Right atrium auricular region (tissue), 2 donors: ENCODE data around the gene ATCAY. TPM values are rescaled to one million over a fixed set of nuclear protein-coding genes. Genes with fewer than 3 reads are reported as not detected.
"Not testable (repeated sequence)": the region's sequence is repeated elsewhere in the genome, so short reads cannot be mapped to it uniquely, and the experiment has no call there.

Experiments
- DNase-seq: peaks from one replicate; pipeline ENCODE4 v3.0.0-alpha.2; 2019; ENCODE audit warnings: low spot score
- H3K27ac ChIP-seq, 2 donors: fragments of 200-600 bp; sonication (generic); 1 replicate in 1 of 2; 2 replicates in 1 of 2; pipeline ENCODE4 v1.5.1; 2016 to 2019
- H3K27me3 ChIP-seq, 2 donors: fragments of 200-600 bp; sonication (generic); one replicate each; pipeline versions ENCODE4 v1.5.1 to v1.6.0; 2017 to 2019
- H3K36me3 ChIP-seq: fragments of 200-600 bp; sonication (generic); one replicate; pipeline ENCODE4 v1.5.1; 2016
- H3K4me1 ChIP-seq, 2 donors: fragments of 200-600 bp; sonication (generic); one replicate each; pipeline versions ENCODE4 v1.5.1 to v1.6.0; 2017 to 2019
- H3K4me3 ChIP-seq, 2 donors: fragments of 200-600 bp; sonication (generic); 1 replicate in 1 of 2; 2 replicates in 1 of 2; pipeline ENCODE4 v1.5.1; 2017 to 2019; ENCODE audit warnings: mild to moderate bottlenecking in 1 of 2, moderate library complexity in 1 of 2
- H3K9me3 ChIP-seq, 2 donors: fragments of 200-600 bp; sonication (generic); one replicate each; pipeline ENCODE4 v1.5.1; 2019
- CTCF ChIP-seq, 2 donors: fragments of 200-600 bp; sonication (generic); IDR thresholded peaks; one replicate each; pipeline ENCODE4 v1.5.1; 2019; ENCODE audit warnings: antibody characterized with exemption in 2 of 2
- total RNA-seq, 2 donors: library from RNA; depleted of rRNA; stranded (reverse); fragments of >200 nt; gene quantifications; one replicate each; pipeline ENCODE4 v1.1.0, GENCODE V29; 2016

ATCAY gene
- total RNA-seq, 2 donors from 2014 or later = not detected

- Histone ChIP-seq H3K4me1 (peaks cover 0 to 42% of the 10 kb centered on the region in 2 donors), H3K4me3 (peak overlapping the region; percentile 42 to 49), H3K27ac (peak overlapping the region; percentile 88 to 98), H3K9me3 (no peaks in the 10 kb centered on the region), H3K27me3 (no peaks in the 10 kb centered on the region), H3K36me3 (peaks cover 12% of the 10 kb centered on the region)
- no peak for TF ChIP-seq CTCF (IDR thresholded peaks at IDR 0.05)
- no peak for DNase-seq
Measured at GRCh38 chr19:3950871-3951861, 70.7 kb downstream of the ATCAY start.

- DNase-seq, H3K4me3 ChIP-seq, H3K9me3 ChIP-seq, H3K27me3 ChIP-seq: not testable (repeated sequence)
- peaks cover 0 to 42% of the 10 kb centered on the region in 2 donors for H3K4me1 ChIP-seq
- peaks cover 20% of the 10 kb centered on the region for H3K36me3 ChIP-seq
- H3K27ac ChIP-seq = peak overlapping the region; percentile 88 to 98
Measured at GRCh38 chr19:3952755-3953276, 72.3 kb downstream of the ATCAY start.

DNA sequence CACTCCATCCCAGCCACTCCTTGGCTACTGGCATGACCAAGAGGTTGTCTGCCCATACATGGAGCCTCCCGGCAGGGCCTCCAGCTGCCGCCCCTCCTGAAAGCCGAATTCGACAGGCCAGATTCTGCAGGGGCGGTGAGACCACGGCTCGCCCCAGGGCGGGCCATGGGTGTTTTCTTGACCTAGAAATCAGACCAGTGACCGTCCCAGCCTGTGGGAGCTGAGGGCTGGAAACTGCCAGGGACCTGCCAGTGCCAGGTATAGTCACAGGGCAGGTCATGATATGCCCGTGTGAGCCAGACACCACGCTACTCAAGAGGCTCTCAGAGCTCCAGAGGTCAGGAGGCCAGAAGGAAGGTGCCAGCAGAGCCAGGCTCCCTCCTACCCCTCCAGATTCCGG is 73.6 kb downstream of the ATCAY start:
- Histone ChIP-seq H3K4me3 (no peak overlapping the region), H3K27me3 (no peaks in the 10 kb centered on the region), H3K36me3 (peaks cover 33% of the 10 kb centered on the region), H3K9me3 (no peaks in the 10 kb centered on the region), H3K27ac (peak overlapping the region; percentile 88 to 98), H3K4me1 (peaks cover 0 to 42% of the 10 kb centered on the region in 2 donors)
- no peak for TF ChIP-seq CTCF (IDR thresholded peaks at IDR 0.05)
- no peak for DNase-seq

- H3K4me3 ChIP-seq, H3K27me3 ChIP-seq, H3K9me3 ChIP-seq, DNase-seq: not testable (repeated sequence)
- H3K27ac ChIP-seq = peak overlapping the region; percentile 88 to 98
- H3K4me1 ChIP-seq = peaks cover 0 to 38% of the 10 kb centered on the region in 2 donors
- H3K36me3 ChIP-seq = peaks cover 44% of the 10 kb centered on the region
Measured at GRCh38 chr19:3955276-3955675, 74.8 kb downstream of the ATCAY start.

DNA sequence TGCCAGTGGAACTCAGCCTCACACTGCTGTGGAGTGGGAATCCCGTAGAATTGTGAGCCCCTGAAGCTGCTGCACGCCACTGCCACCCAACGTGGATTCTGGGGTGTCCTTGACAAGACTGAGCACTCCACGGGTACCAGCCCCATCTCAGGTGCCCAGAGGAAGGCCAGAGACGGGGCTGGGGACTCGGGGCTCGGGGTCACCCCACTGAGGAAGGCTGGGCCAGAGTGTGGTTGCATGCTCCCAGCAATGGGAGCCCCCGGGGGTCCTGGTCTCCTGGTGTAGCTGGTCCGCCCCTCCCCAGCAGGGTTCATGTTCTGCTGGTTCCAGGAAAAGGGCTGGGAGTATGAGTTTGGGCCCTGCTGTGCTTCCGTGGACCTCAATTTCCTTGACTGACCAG is 75.2 kb downstream of the ATCAY start:
- Histone ChIP-seq H3K36me3 (peaks cover 49% of the 10 kb centered on the region), H3K27me3 (no peaks in the 10 kb centered on the region), H3K27ac (peak overlapping the region; percentile 88 to 98), H3K9me3 (no peaks in the 10 kb centered on the region), H3K4me3 (no peak overlapping the region), H3K4me1 (peaks cover 0 to 35% of the 10 kb centered on the region in 2 donors)
- no peak for DNase-seq
- TF ChIP-seq CTCF (IDR thresholded peaks at IDR 0.05) = no peak

GRCh38 chr19:3958836-3959765 is 78.6 kb downstream of the ATCAY start:
- Histone ChIP-seq H3K9me3 (no peaks in the 10 kb centered on the region), H3K27ac (peak overlapping the region in 1 of 2 donors; percentile 99), H3K4me3 (no peak overlapping the region), H3K4me1 (peaks cover 0 to 17% of the 10 kb centered on the region in 2 donors), H3K36me3 (peaks cover 83% of the 10 kb centered on the region), H3K27me3 (no peaks in the 10 kb centered on the region)
- no peak for TF ChIP-seq CTCF (IDR thresholded peaks at IDR 0.05)
- no peak for DNase-seq
